Epithelial cell of esophagus (primary cell): ENCODE results near the gene CEP170B.
"Not testable (repeated sequence)": the region's sequence is repeated elsewhere in the genome, so short reads cannot be mapped to it uniquely, and the experiment has no call there.

ENCODE experiments used
- DNase-seq: peaks from one replicate; pipeline ENCODE4 v3.0.0; 2010; ENCODE audit warnings: low read depth
- H3K4me3 ChIP-seq: 2 replicates; pipeline ENCODE4 v1.5.1; 2011; ENCODE audit warnings: mild to moderate bottlenecking, low read length, control low read depth
- TF ChIP-seq, protein P1 (sequence below): IDR thresholded peaks from 2 replicates; pipeline ENCODE4 v1.5.1; 2011; ENCODE audit warnings: low read depth, mild to moderate bottlenecking, low read length, control low read depth, inconsistent platforms; ENCODE audit not compliant: insufficient read depth; ENCODE audit errors: missing control alignments

CEP170B gene

DNA sequence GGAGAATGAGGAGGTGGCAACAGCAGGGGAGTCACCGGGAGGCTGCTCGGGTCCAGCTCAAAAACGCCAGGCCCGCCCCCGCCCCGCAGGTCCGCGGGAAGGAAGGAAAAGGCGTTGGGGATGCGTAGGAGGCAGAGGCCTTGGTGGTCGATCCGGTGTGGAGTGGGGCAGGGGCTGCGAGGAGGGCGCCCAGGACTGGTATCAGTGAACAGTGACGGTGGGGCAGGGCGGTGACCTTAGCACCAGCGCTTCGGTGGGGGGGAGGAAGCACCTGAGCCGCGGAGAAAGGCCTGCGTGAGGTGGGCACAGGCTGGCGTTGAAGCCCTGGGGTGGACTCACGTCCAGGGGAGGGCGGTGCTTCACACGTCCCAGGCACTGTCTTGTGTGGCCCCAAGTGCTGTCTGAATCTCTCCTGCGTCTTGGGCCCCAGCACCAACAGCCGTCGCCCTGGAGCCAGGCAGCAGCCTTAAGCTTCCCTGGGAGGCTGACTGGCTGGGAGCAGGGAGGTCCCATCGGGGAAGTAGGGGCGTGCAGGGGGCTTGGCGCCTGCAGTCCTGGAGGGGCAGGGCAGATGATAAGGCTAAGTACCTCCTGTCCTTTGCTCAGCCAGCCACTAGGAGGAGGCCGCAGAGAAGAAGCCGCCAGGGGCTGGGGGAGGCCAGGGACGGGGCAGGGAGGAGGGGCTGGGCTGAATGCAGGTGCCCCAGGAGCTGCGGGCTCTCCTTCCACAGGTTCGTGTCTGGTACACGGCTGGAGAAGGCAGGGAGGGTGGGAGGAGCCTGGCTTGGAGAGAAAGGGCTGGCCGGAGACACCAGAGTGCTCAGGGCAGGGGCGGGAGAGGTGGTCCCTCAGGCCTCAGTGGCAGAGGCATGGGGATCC is 37.7 kb upstream of the CEP170B start:
- peak; percentile 56 for DNase-seq
- TF ChIP-seq, protein P1, sequence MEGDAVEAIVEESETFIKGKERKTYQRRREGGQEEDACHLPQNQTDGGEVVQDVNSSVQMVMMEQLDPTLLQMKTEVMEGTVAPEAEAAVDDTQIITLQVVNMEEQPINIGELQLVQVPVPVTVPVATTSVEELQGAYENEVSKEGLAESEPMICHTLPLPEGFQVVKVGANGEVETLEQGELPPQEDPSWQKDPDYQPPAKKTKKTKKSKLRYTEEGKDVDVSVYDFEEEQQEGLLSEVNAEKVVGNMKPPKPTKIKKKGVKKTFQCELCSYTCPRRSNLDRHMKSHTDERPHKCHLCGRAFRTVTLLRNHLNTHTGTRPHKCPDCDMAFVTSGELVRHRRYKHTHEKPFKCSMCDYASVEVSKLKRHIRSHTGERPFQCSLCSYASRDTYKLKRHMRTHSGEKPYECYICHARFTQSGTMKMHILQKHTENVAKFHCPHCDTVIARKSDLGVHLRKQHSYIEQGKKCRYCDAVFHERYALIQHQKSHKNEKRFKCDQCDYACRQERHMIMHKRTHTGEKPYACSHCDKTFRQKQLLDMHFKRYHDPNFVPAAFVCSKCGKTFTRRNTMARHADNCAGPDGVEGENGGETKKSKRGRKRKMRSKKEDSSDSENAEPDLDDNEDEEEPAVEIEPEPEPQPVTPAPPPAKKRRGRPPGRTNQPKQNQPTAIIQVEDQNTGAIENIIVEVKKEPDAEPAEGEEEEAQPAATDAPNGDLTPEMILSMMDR, result peak; percentile 57
- H3K4me3 ChIP-seq, result peak overlapping the region; percentile 51

DNA sequence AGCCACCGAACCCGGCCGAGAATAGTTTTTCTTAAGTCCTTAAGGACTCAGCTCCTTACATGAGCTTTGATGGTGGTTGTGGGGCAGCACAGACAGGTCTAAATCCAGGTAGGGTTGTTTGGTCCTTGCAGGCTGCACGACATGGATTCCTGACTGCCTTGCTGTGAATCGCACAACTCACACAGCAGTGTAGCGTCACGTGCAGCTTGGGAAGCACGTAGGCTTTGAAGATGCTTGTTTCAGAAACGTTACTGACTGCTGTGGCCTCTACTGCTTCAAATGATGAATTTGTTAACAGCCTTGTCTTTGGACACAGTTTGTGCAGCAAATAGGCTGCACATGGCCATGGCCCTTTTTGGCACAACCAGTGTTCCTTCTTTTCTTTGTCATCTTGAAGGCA is 34.3 kb upstream of the CEP170B start:
- DNase-seq, result no peak
- TF ChIP-seq, protein P1, result no peak
- H3K4me3 ChIP-seq, result no peak overlapping the region

DNA sequence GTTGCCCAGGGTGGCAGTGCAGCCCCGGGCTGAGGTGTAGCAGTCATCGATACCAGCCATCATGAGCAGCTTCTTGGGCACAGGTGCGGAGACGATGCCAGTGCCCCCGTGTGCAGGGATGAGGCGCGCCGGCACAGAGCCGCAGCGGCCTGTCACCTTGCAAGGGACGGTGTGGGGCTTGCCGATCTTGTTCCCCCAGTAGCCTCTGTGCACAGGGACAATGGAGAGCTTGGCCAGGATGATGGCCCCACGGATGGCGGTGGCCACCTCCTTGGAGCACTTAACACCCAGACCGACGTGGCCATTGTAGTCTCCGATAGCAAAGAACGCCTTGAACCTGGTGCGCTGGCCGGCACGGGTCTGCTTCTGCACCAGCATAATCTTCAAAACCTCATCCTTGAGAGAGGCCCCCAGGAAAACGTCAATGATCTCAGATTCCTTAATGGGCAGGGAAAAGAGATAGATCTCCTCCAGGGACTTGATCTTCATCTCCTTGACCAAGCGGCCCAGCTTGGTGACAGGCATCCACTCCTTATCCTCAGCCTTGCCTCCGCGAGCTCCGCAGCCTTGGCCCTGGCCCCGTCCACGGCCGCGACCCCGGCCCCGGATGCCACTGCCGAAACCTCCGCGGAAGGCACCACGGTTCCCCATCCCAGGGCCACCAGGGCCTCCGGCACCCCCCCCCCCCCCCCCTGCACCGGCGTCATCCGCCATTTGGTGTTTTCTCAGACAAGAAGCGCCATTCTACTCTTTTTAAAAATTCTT is 28.7 kb upstream of the CEP170B start:
- H3K4me3 ChIP-seq, DNase-seq: not testable (repeated sequence)

DNA sequence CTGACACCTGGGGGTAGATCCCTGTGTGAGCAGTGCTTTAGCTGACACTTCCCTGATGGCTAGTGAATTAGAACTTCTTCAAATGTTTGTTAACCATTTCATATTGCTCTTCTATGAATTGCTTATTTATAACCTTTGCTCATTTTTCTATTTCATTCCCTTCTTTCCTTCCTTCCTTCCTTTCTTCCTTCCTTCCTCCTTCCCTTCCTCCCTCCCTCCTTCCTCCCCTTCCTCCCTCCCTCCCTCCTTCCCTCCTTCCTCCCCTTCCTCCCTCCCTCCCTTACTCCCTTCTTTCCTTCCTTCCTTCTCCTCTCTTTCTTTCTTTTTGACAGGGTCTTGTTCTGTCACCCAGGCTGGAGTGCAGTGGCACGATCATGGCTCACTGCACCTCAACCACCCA is 23.3 kb upstream of the CEP170B start:
- H3K4me3 ChIP-seq, result no peak overlapping the region
- TF ChIP-seq, protein P1, result no peak
- DNase-seq, result no peak

DNA sequence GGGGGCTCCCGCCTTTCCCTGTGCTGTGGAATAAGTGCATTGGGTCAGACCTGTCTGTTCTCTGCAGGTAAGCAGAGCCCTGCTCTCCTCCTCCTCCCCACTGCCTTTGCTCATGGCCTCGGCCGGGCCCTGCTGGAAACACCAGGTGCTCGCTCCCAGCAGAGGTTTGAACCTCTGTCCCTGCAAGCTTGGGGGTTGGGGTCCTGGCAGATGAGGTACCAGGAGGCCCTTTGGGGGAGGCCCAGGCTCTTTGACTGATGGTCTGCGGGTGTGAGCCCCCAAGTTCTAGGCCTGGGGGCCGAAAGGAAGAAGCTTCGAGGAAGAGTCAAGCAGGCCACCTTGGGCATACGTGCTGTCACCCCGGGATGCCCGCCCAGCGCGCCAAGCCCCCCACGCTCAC is 22.1 kb upstream of the CEP170B start:
- H3K4me3 ChIP-seq, result no peak overlapping the region
- TF ChIP-seq, protein P1, result no peak
- no peak for DNase-seq

DNA sequence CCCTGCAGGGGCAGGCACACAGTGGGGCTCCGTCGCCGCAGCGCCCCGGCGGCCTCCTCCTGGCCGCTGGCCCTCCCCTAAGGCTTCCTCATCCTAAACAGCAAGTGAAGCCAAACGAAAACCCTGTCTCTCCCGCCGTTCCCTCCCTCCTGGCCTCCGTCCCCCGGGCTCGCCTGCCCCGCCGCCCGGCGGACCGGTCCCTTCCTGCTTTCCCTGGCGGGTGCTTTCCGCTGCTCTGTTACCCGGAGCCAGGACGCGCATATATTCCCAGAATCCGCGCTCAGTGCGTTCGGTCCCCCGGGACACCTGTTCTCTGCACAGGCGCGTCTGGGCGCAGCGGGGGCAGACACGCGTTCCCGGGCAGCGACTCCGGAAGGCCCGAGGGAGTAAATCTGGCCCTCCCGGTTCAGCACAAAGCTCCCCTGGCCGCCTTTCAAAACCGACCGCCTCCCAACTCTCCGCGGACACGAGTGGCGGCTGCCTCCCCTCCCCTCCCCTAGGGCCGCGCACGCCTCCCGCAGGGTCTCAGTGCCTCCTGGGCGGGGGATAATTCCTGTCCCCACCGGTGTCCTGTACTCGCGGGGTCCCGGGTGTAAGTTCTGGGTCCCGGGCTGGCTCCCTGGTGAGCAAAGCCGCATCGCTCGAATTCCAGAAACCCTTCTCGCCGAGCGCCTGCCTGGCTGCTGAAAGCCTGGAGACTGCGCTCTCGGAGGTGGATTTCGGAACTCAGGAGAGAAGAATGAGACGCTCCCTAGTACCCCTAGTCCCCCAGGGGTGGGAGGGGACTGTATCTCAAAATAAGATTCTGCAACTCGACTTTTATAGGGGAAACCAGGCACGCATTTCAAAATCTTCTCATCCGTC is 21.4 kb upstream of the CEP170B start:
- TF ChIP-seq, protein P1, result no peak
- H3K4me3 ChIP-seq, result no peak overlapping the region
- DNase-seq, result no peak
